HG03060 (cell line): ENCODE measurements around the gene MAOB.
"Not testable (repeated sequence)": the region's sequence is repeated elsewhere in the genome, so short reads cannot be mapped to it uniquely, and the experiment has no call there.

Source experiments
- ATAC-seq: cut with Tn5 transposase; IDR thresholded peaks from one replicate; pipeline ENCODE4 v1.9.1; 2021; ENCODE audit warnings: low read depth, moderate number of reproducible peaks; ENCODE audit not compliant: unreplicated experiment

MAOB gene

GRCh38 chrX:43785930-43786591, 96.2 kb downstream of the MAOB start:
- ATAC-seq: no peak

- ATAC-seq: no peak
Observed at GRCh38 chrX:43758044-43758443, 124.2 kb downstream of the MAOB start.

- no peak for ATAC-seq
Observed at GRCh38 chrX:43756076-43756475, 126.2 kb downstream of the MAOB start.

- no peak for ATAC-seq
Observed at GRCh38 chrX:43753637-43754036, 128.6 kb downstream of the MAOB start.

- no peak for ATAC-seq
Observed at GRCh38 chrX:43750248-43750676, 132.0 kb downstream of the MAOB start.

GRCh38 chrX:43747476-43747875, 134.8 kb downstream of the MAOB start:
- ATAC-seq: no peak

- no peak for ATAC-seq
Observed at GRCh38 chrX:43745938-43746721, 136.1 kb downstream of the MAOB start.

- no peak for ATAC-seq
Observed at GRCh38 chrX:43744284-43744683, 138.0 kb downstream of the MAOB start.

- ATAC-seq: no peak
Observed at GRCh38 chrX:43743100-43743822, 139.0 kb downstream of the MAOB start.

- ATAC-seq: no peak
Observed at GRCh38 chrX:43741843-43742573, 140.2 kb downstream of the MAOB start.

GRCh38 chrX:43735957-43736356, 146.3 kb downstream of the MAOB start:
- no peak for ATAC-seq

GRCh38 chrX:43735534-43735933, 146.7 kb downstream of the MAOB start:
- ATAC-seq: no peak

GRCh38 chrX:43734444-43734843, 147.8 kb downstream of the MAOB start:
- no peak for ATAC-seq

- no peak for ATAC-seq
Observed at GRCh38 chrX:43733699-43734098, 148.6 kb downstream of the MAOB start.

GRCh38 chrX:43731086-43731485, 151.2 kb downstream of the MAOB start:
- ATAC-seq: no peak

GRCh38 chrX:43728966-43729365, 153.3 kb downstream of the MAOB start:
- no peak for ATAC-seq

- ATAC-seq: no peak
Observed at GRCh38 chrX:43728002-43728401, 154.2 kb downstream of the MAOB start.

- not testable (repeated sequence) for ATAC-seq
Observed at GRCh38 chrX:43727254-43727653, 155.0 kb downstream of the MAOB start.

GRCh38 chrX:43725227-43725626, 157.0 kb downstream of the MAOB start:
- not testable (repeated sequence) for ATAC-seq

GRCh38 chrX:43720961-43721360, 161.3 kb downstream of the MAOB start:
- no peak for ATAC-seq

GRCh38 chrX:43720082-43720481, 162.2 kb downstream of the MAOB start:
- no peak for ATAC-seq
